Measurements from ENCODE around the gene SIGLEC15. TPM values are rescaled to one million over a fixed set of nuclear protein-coding genes. Genes with fewer than 3 reads are reported as not detected.

The SIGLEC15 gene
- total RNA-seq, 1 experiment from 2014 or later = 0.68 TPM

DNA sequence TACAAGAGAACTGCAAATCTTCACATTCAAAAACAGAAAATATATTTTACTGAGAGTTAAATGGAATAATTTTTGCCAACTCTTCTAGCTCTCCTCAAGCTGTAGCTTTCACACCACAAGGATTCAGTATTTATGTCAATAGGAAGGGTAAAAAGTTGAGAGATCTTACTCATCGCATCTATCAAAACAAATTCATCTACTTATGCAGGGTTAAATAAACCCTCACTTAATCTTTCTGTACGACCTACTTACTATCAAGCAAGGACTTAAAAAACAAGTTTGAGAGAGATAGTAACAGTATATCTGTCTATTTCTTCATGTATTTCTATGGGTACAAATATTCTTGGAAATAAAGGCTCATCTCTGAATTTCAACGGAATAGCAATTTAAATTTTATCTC is 35.5 kb downstream of the SIGLEC15 start:
- H3K9me3 ChIP-seq (replicated peaks) = peaks cover 4% of the 10 kb centered on the region; the same call in 1 of the 2 replicates
- DNase-seq (ENCODE audit: low read depth in 1 of 2, low spot score in 2 of 2) = no peak
- H3K4me3 ChIP-seq = no peak overlapping the region
- peaks cover 23% of the 10 kb centered on the region for H3K4me1 ChIP-seq (replicated peaks)
- H3K36me3 ChIP-seq = peaks cover 81% of the 10 kb centered on the region
- no peak overlapping the region for H3K27ac ChIP-seq
- no peaks in the 10 kb centered on the region for H3K27me3 ChIP-seq (replicated peaks)

DNA sequence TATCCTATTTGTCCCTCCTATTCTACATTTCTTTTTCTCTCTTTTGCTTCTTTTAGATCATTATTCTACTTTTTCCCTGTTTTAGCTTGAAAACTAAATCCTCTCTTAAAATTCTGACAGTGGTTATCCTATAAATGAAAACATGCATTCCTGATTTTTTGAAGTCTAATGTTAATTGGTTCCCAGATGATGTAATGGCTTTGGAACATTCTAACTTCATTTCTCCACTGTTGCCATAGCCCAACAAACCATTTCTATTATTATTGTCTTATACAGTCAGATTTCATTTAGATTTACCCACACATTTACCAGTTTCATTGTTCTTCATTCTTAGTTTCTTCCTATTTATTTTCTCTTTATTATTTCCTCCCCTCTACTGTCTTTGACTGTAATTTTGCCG is 36.5 kb downstream of the SIGLEC15 start:
- Histone ChIP-seq H3K4me3 (no peak overlapping the region), H3K4me1 (replicated peaks) (peaks cover 23% of the 10 kb centered on the region), H3K36me3 (peaks cover 82% of the 10 kb centered on the region), H3K27ac (no peak overlapping the region), H3K27me3 (replicated peaks) (no peaks in the 10 kb centered on the region), H3K9me3 (replicated peaks) (peaks cover 4% of the 10 kb centered on the region; the same call in 1 of the 2 replicates)
- DNase-seq (ENCODE audit: low read depth in 1 of 2, low spot score in 2 of 2) = no peak

GRCh38 chr18:45863469-45863868 is 38.0 kb downstream of the SIGLEC15 start:
- H3K36me3 ChIP-seq = peaks cover 81% of the 10 kb centered on the region
- H3K27me3 ChIP-seq (replicated peaks) = no peaks in the 10 kb centered on the region
- H3K27ac ChIP-seq = no peak overlapping the region
- H3K4me1 ChIP-seq (replicated peaks) = peaks cover 23% of the 10 kb centered on the region
- peaks cover 4% of the 10 kb centered on the region; the same call in 1 of the 2 replicates for H3K9me3 ChIP-seq (replicated peaks)
- H3K4me3 ChIP-seq = no peak overlapping the region
- peak in 1 of 2 experiments; percentile 14 for DNase-seq (ENCODE audit: low read depth in 1 of 2, low spot score in 2 of 2)

GRCh38 chr18:45864081-45864480 is 38.6 kb downstream of the SIGLEC15 start:
- Histone ChIP-seq H3K9me3 (replicated peaks) (peaks cover 4% of the 10 kb centered on the region; the same call in 1 of the 2 replicates), H3K36me3 (peaks cover 79% of the 10 kb centered on the region), H3K27me3 (replicated peaks) (no peaks in the 10 kb centered on the region), H3K4me1 (replicated peaks) (peaks cover 19% of the 10 kb centered on the region), H3K27ac (no peak overlapping the region), H3K4me3 (no peak overlapping the region)
- DNase-seq (ENCODE audit: low read depth in 1 of 2, low spot score in 2 of 2) = no peak

GRCh38 chr18:45865466-45865865 is 40.0 kb downstream of the SIGLEC15 start:
- Histone ChIP-seq H3K27me3 (replicated peaks) (no peaks in the 10 kb centered on the region), H3K4me1 (replicated peaks) (peaks cover 10% of the 10 kb centered on the region), H3K4me3 (no peak overlapping the region), H3K9me3 (replicated peaks) (peaks cover 4% of the 10 kb centered on the region; the same call in 1 of the 2 replicates), H3K36me3 (peaks cover 78% of the 10 kb centered on the region), H3K27ac (no peak overlapping the region)
- no peak for DNase-seq (ENCODE audit: low read depth in 1 of 2, low spot score in 2 of 2)

GRCh38 chr18:45870419-45870818 is 44.9 kb downstream of the SIGLEC15 start:
- H3K27me3 ChIP-seq (replicated peaks) = no peaks in the 10 kb centered on the region
- H3K4me3 ChIP-seq = no peak overlapping the region
- H3K27ac ChIP-seq = no peak overlapping the region
- peaks cover 78% of the 10 kb centered on the region for H3K36me3 ChIP-seq
- H3K4me1 ChIP-seq (replicated peaks) = no peaks in the 10 kb centered on the region
- DNase-seq (ENCODE audit: low read depth in 1 of 2, low spot score in 2 of 2) = no peak
- no peaks in the 10 kb centered on the region for H3K9me3 ChIP-seq (replicated peaks)

DNA sequence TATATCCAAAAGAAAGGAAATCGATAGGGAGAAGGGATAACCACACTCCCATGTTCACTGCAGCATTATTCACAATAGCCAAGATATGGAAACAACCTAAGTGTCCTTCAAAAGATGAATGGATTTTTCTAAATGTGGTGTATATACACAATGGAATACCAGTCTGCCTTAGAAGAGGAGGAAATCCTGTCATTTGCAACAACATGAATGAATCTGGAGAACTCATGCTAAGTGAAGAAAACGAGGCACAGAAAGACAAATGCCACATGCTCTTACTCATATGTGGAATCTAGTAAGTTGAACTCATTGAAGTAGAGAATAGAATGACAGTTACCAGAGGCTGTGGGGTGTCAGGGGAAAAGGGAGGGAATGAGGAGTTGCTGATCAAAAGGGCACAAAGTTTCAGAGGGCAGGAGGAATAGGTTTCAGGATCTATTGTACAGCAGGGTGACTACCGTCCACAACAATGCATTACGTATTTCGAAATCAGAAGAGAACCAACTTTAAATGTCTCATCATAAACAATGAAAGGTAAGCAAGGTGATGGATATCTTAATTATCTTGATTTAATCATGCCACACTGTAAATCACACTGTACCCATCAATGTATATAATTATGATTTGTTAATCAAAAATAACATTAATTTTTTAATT is 46.1 kb downstream of the SIGLEC15 start:
- no peaks in the 10 kb centered on the region for H3K4me1 ChIP-seq (replicated peaks)
- H3K27me3 ChIP-seq (replicated peaks) = no peaks in the 10 kb centered on the region
- H3K4me3 ChIP-seq = no peak overlapping the region
- no peak for DNase-seq (ENCODE audit: low read depth in 1 of 2, low spot score in 2 of 2)
- no peak overlapping the region for H3K27ac ChIP-seq
- peaks cover 71% of the 10 kb centered on the region for H3K36me3 ChIP-seq
- H3K9me3 ChIP-seq (replicated peaks) = no peaks in the 10 kb centered on the region

- no peaks in the 10 kb centered on the region for H3K27me3 ChIP-seq (replicated peaks)
- no peak for DNase-seq (ENCODE audit: low read depth in 1 of 2, low spot score in 2 of 2)
- no peaks in the 10 kb centered on the region for H3K4me1 ChIP-seq (replicated peaks)
- H3K9me3 ChIP-seq (replicated peaks) = no peaks in the 10 kb centered on the region
- H3K36me3 ChIP-seq = peaks cover 72% of the 10 kb centered on the region
- no peak overlapping the region for H3K4me3 ChIP-seq
- H3K27ac ChIP-seq = no peak overlapping the region
Observed at GRCh38 chr18:45874491-45875184, 49.2 kb downstream of the SIGLEC15 start.

DNA sequence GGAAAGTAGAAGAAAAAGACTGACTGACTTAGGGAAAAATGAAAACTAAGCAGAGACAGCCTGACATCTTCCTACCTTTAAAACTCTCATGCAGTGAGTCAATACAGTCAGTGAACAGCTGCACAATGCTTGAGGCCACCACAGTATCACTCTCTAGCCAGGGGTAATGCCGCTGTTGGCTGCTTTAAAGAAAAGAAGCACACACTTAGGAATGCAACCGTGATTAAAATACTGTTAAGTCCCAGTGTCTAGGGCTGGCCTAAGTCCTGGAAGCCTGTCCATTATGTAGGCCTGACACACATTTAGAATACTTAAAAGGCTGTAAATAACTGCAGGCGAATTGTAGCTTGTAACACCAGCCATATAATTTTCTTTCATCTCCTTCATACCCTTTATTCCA is 50.7 kb downstream of the SIGLEC15 start:
- Histone ChIP-seq H3K36me3 (peaks cover 71% of the 10 kb centered on the region), H3K4me1 (replicated peaks) (no peaks in the 10 kb centered on the region), H3K9me3 (replicated peaks) (no peaks in the 10 kb centered on the region), H3K27me3 (replicated peaks) (no peaks in the 10 kb centered on the region), H3K27ac (no peak overlapping the region), H3K4me3 (no peak overlapping the region)
- no peak for DNase-seq (ENCODE audit: low read depth in 1 of 2, low spot score in 2 of 2)

DNA sequence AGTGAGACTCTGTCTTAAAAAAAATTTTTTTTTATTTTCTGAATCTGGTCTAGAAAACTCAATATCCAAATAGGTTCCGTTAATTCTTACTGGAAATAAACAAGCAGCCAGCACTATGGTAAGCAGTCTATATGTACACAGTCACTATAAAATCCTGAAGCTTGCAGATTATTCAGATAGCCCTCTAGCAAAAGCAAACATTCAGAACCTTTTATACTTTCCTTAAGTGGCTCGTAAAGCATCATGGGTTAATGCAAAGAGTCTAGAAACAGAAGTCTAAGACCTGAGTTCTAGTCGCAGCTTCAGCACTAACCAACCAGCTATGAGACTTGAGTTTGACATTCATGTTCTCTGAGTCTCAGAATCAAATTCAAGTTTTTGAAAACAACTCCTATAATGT is 51.9 kb downstream of the SIGLEC15 start:
- no peak for DNase-seq (ENCODE audit: low read depth in 1 of 2, low spot score in 2 of 2)
- peaks cover 67% of the 10 kb centered on the region for H3K36me3 ChIP-seq

GRCh38 chr18:45879681-45880655 is 54.5 kb downstream of the SIGLEC15 start:
- Histone ChIP-seq H3K36me3 (peaks cover 60% of the 10 kb centered on the region), H3K27ac (no peak overlapping the region), H3K4me3 (no peak overlapping the region), H3K9me3 (replicated peaks) (no peaks in the 10 kb centered on the region), H3K4me1 (replicated peaks) (no peaks in the 10 kb centered on the region), H3K27me3 (replicated peaks) (no peaks in the 10 kb centered on the region)
- peak; percentile 56 to 61 for DNase-seq (ENCODE audit: low read depth in 1 of 2, low spot score in 2 of 2)

More for the DNA sequence above, 51.9 kb downstream of the SIGLEC15 start:
- no peaks in the 10 kb centered on the region for H3K27me3 ChIP-seq (replicated peaks)
- no peaks in the 10 kb centered on the region for H3K4me1 ChIP-seq (replicated peaks)
- H3K9me3 ChIP-seq (replicated peaks) = no peaks in the 10 kb centered on the region
- H3K4me3 ChIP-seq = no peak overlapping the region
- no peak overlapping the region for H3K27ac ChIP-seq

DNA sequence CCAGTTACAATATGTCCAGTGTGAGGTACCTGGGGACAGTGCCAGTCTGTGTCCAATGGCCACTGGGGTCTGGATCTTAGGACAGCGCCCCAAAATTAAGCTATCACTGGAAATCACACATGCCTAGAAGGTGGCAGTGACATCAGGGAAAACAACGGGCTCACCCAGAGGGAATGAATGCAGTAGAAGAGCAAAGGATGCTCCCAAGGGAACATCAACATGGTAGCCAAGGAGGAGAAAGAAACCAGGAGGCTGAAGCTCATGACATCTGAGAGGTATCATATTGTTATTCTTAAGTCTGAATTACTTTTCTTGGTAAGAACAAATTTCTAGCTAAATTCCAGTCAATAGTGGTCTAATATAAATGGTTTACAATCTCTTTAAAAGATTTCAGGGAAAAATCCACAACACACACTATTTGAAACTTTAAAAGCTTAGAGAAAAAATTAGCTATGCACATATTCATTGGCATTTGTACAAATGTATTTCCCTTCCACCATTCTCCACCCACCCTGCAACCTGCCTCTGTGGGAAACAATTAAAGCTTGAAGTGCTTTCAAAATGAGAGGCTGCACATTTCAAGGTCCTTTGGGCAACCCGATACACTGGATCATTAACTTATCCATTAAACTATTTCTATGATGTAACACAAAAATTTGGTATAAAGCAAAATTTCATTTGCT is 55.5 kb downstream of the SIGLEC15 start:
- peaks cover 57% of the 10 kb centered on the region for H3K36me3 ChIP-seq
- no peaks in the 10 kb centered on the region for H3K27me3 ChIP-seq (replicated peaks)
- DNase-seq (ENCODE audit: low read depth in 1 of 2, low spot score in 2 of 2) = no peak
- no peak overlapping the region for H3K27ac ChIP-seq
- no peaks in the 10 kb centered on the region for H3K9me3 ChIP-seq (replicated peaks)
- H3K4me3 ChIP-seq = no peak overlapping the region
- no peaks in the 10 kb centered on the region for H3K4me1 ChIP-seq (replicated peaks)

DNA sequence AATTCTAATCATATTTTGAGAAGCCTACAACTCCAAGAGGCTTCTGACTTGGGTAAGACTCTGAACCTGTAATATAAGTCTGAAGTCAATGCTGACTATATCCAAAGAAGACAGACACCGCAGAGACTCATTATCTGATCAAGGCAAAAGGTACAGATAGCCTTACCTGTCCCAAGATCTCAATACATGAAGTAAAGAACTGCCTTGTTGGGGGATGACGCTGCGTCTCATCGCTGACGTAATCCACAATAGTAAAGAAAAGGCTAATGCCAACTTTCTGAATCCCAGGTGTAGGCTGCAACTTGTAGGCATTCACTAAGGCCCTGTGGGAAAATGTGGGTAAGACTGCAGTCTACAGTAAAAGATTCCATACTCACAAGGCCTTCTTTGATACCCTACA is 62.1 kb downstream of the SIGLEC15 start:
- Histone ChIP-seq H3K4me3 (no peak overlapping the region), H3K9me3 (replicated peaks) (no peaks in the 10 kb centered on the region), H3K27ac (no peak overlapping the region), H3K27me3 (replicated peaks) (no peaks in the 10 kb centered on the region), H3K36me3 (peaks cover 38% of the 10 kb centered on the region), H3K4me1 (replicated peaks) (no peaks in the 10 kb centered on the region)
- DNase-seq (ENCODE audit: low read depth in 1 of 2, low spot score in 2 of 2) = no peak
